K562 (cell line): ENCODE data around the gene KCNAB2. TPM values are rescaled to one million over a fixed set of nuclear protein-coding genes. Genes with fewer than 3 reads are reported as not detected.
A peak's percentile ranks its signal among the peaks of the same experiment; 100 is the strongest.

Experiments used
- ATAC-seq: fragments of 200-7000 bp; cut with Tn5 transposase; 3 replicates; pipeline ENCODE4 v1.9.1; 2020; ENCODE audit warnings: moderate library complexity
- BruUV-seq: library from RNA; stranded (reverse); fragments of 400-500 nt; replicated peaks from 2 replicates; lab custom pipeline; 2021; lab: Mats Ljungman, UMichigan
- CTCF ChIA-PET: fragments of 300-600 bp; formaldehyde crosslinking; extraction: SDS; loops from one replicate; lab custom pipeline; 2021; ENCODE audit warnings: low intra/inter-chr PET ratio; lab: Yijun Ruan, JAX
- POLR2A ChIA-PET: fragments of 300-600, 350-650 bp; sonication (Branson Sonifier 250); formaldehyde crosslinking; extraction: SDS; loops from one replicate; lab custom pipeline; 2021; ENCODE audit warnings: antibody characterized with exemption, inconsistent platforms; lab: Yijun Ruan, JAX
- DNase-seq, 4 experiments: peaks; one replicate each; pipeline versions ENCODE4 v3.0.0 to v3.0.0-alpha.2; 2011 to 2018; ENCODE audit warnings: low spot score in 3 of 4, mixed read lengths in 3 of 4; ENCODE audit errors: extremely low read depth in 1 of 4
- FAIRE-seq: peaks from 2 replicates; lab custom pipeline; 2011; peaks lifted over from hg19 to GRCh38; lab: Jason Lieb, UNC
- H2AFZ ChIP-seq: 2 replicates; pipeline ENCODE4 v1.6.0; 2011; ENCODE audit warnings: low read depth, low read length, control low read depth, inconsistent platforms
- H3K27ac ChIP-seq: fragments of 200-600 bp; 3 replicates; pipeline ENCODE4 v1.8.0; 2011; ENCODE audit warnings: low read depth, mild to moderate bottlenecking, control low read depth, inconsistent platforms, low read length, moderate library complexity, mixed read lengths; ENCODE audit errors: extremely low read depth
- H3K27me3 ChIP-seq, 2 experiments: fragments of 300-600 bp in 1 of 2; 2 replicates in 1 of 2; 3 replicates in 1 of 2; pipeline versions ENCODE4 v1.6.0 to v1.8.0; 2011; ENCODE audit warnings: inconsistent platforms in 2 of 2, low read length in 2 of 2, mild to moderate bottlenecking in 1 of 2, mixed read lengths in 1 of 2, moderate library complexity in 1 of 2; ENCODE audit not compliant: control insufficient read depth in 2 of 2, insufficient read depth in 2 of 2
- H3K36me3 ChIP-seq: fragments of 300-600 bp; 3 replicates; pipeline ENCODE4 v1.8.0; 2011; ENCODE audit warnings: mild to moderate bottlenecking, low read length, inconsistent platforms; ENCODE audit not compliant: control insufficient read depth, insufficient read depth
- H3K4me1 ChIP-seq, 2 experiments: fragments of 200-600 bp in 1 of 2; replicated peaks in 1 of 2; 2 replicates in 1 of 2; 3 replicates in 1 of 2; pipeline versions ENCODE4 v1.5.1 to v1.8.0; 2011; ENCODE audit warnings: inconsistent platforms in 2 of 2, low read length in 2 of 2, mild to moderate bottlenecking in 1 of 2, mixed read lengths in 1 of 2, moderate library complexity in 1 of 2; ENCODE audit not compliant: control insufficient read depth in 2 of 2, insufficient read depth in 2 of 2
- H3K4me2 ChIP-seq: 2 replicates; pipeline ENCODE4 v1.6.1; 2011; ENCODE audit warnings: low read length, control low read depth, inconsistent platforms, mixed read lengths; ENCODE audit not compliant: insufficient read depth
- H3K4me3 ChIP-seq: fragments of 200-600 bp; sonication (generic), shearing (Covaris generic); 2 replicates; pipeline ENCODE4 v1.5.1; 2016; ENCODE audit warnings: control low read depth, inconsistent platforms
- H3K79me2 ChIP-seq: fragments of 200-600 bp; 3 replicates; pipeline ENCODE4 v1.8.0; 2011; ENCODE audit warnings: low read length, inconsistent platforms; ENCODE audit not compliant: control insufficient read depth, insufficient read depth
- H3K9ac ChIP-seq, 2 experiments: 2 replicates each; pipeline versions ENCODE4 v1.6.0 to v1.6.1; 2011; ENCODE audit warnings: low read depth in 2 of 2, low read length in 2 of 2, control low read depth in 1 of 2, inconsistent platforms in 1 of 2, mild to moderate bottlenecking in 1 of 2, mixed read lengths in 1 of 2; ENCODE audit not compliant: insufficient read depth in 1 of 2
- H3K9me1 ChIP-seq: one replicate; pipeline ENCODE4 v1.6.0; 2011; ENCODE audit warnings: inconsistent platforms, mild to moderate bottlenecking, low read length, moderate library complexity; ENCODE audit not compliant: control insufficient read depth, insufficient read depth
- H3K9me3 ChIP-seq: replicated peaks from 2 replicates; pipeline ENCODE4 v1.5.1; 2011; ENCODE audit warnings: low read depth, low read length, inconsistent platforms; ENCODE audit not compliant: control insufficient read depth, insufficient read depth
- H4K20me1 ChIP-seq: replicated peaks from 2 replicates; pipeline ENCODE4 v1.6.1; 2011; ENCODE audit warnings: low read length, inconsistent platforms, mixed read lengths; ENCODE audit not compliant: control insufficient read depth, insufficient read depth
- CTCF ChIP-seq, 3 experiments: IDR thresholded peaks in 2 of 3; conservative IDR thresholded peaks in 1 of 3; 2 replicates each; pipeline ENCODE4 v1.5.1; 2011 to 2012; ENCODE audit warnings: low read length in 3 of 3, mild to moderate bottlenecking in 3 of 3, control low read depth in 2 of 3, improper control_type of control experiment in 1 of 3, inconsistent platforms in 1 of 3, low read depth in 1 of 3, mixed read lengths in 1 of 3, moderate library complexity in 1 of 3; ENCODE audit not compliant: insufficient read depth in 2 of 3
- NEUROD1 ChIP-seq: fragments of 150-350 bp; IDR thresholded peaks from 2 replicates; pipeline ENCODE4 v1.6.1; 2014; ENCODE audit warnings: borderline replicate concordance, low read length, low read depth; ENCODE audit not compliant: partially characterized antibody
- ZNF217 ChIP-seq: sonication (generic); formaldehyde crosslinking; IDR thresholded peaks from 2 replicates; pipeline ENCODE4 v1.8.0; 2022; ENCODE audit warnings: mild to moderate bottlenecking, missing genetic modification reagents
- WGBS: fragments of 100-300 bp; shearing (Covaris generic); methylation state at CpG from one replicate; pipeline ENCODE4 v1.1.6; 2016; ENCODE audit warnings: low coverage, mixed read lengths; ENCODE audit not compliant: insufficient coverage; ENCODE audit errors: missing lambda C conversion rate; 5-methylcytosine and 5-hydroxymethylcytosine counted together
- in situ Hi-C: fragments of 300-500 bp; cut with MboI; formaldehyde crosslinking; loops from 4 replicates; pipeline ENCODE4 v1.15.0; 2018; ENCODE audit warnings: inconsistent platforms, mixed read lengths
- intact Hi-C: fragments of 100-400 bp; cut with micrococcal nuclease; formaldehyde crosslinking; loops from 2 replicates; pipeline ENCODE4 v1.14.2; 2022
- polyA plus RNA-seq, 8 experiments: library from polyadenylated mRNA; depleted of rRNA in 4 of 8; stranded (reverse) in 5 of 8; unstranded in 3 of 8; fragments of >200 nt; fragmentation: Nextera tagmentation in 2 of 8; fragmentation: Illumina TruSeq in 1 of 8; extraction: Ambion mirVana in 2 of 8; extraction: Trizol in 1 of 8; gene quantifications; 2 replicates each; pipeline versions ENCODE4 v1.2.1 to v1.2.3, GENCODE V29; 2011 to 2014; ENCODE audit warnings: inconsistent platforms in 1 of 8, missing spikeins in 1 of 8
- total RNA-seq, 7 experiments: library from RNA; depleted of rRNA in 6 of 7; stranded (reverse); fragments of >200 nt in 6 of 7; fragmentation: Illumina TruSeq in 2 of 7; extraction: Trizol in 2 of 7; gene quantifications; 2 replicates each; pipeline versions ENCODE4 v1.2.1 to v1.2.3, GENCODE V29; 2011 to 2021; ENCODE audit warnings: low replicate concordance in 1 of 7

KCNAB2 gene
- total and polyA plus RNA-seq, 9 of the 15 experiments (the other 6 are each of a cell fraction or from before 2014, with no cell fraction given): 1.8 to 15.8 (median 7.1) TPM

- Histone ChIP-seq H3K27me3 (peaks cover 0 to 25% of the 10 kb centered on the region in 2 experiments; a peak in 3 of 5 replicates), H4K20me1 (peaks cover 69% of the 10 kb centered on the region), H3K9ac (no peak overlapping the region), H3K36me3 (no peaks in the 10 kb centered on the region), H3K9me3 (no peaks in the 10 kb centered on the region), H2AFZ (no peak overlapping the region), H3K27ac (no peak overlapping the region), H3K4me3 (no peak overlapping the region), H3K4me1 (peaks cover 0 to 8% of the 10 kb centered on the region in 2 experiments; a peak in 2 of 5 replicates), H3K9me1 (peaks cover 4% of the 10 kb centered on the region), H3K79me2 (no peaks in the 10 kb centered on the region), H3K4me2 (no peak overlapping the region)
- in situ Hi-C loops (no loop called here), intact Hi-C loops (no loop called here)
- DNase-seq (no peak), FAIRE-seq (no peak), ATAC-seq (no peak)
- CTCF ChIA-PET: no interaction called here
- TF ChIP-seq NEUROD1 (no peak), CTCF (IDR thresholded peaks at IDR 0.05 in 2 of 3, conservative IDR thresholded peaks at IDR 0.05 in 1 of 3; ENCODE audit: insufficient read depth in 2 of 3, low read depth in 1 of 3, low read length in 3 of 3) (peak in 1 of 3 experiments; percentile 20; a peak in 1 of 6 replicates), ZNF217 (no peak)
- WGBS: 34% methylated on average over 14 of the region's 14 CpGs
- no TSS peak for BruUV-seq
- POLR2A ChIA-PET: interaction anchor here (0.6 to 1.5 kb wide), 7 partner anchors 9 to 289 kb away, joined by 3 to 4 read pairs (median 3); partner anchors contain the start of gene ICMT
These were observed 2.6 kb downstream of the KCNAB2 start for GRCh38 chr1:6048179-6048867.
